ENCODE measurements around the gene SIGLEC15.
A peak's percentile ranks its signal among the peaks of the same experiment; 100 is the strongest.

The SIGLEC15 gene

DNA sequence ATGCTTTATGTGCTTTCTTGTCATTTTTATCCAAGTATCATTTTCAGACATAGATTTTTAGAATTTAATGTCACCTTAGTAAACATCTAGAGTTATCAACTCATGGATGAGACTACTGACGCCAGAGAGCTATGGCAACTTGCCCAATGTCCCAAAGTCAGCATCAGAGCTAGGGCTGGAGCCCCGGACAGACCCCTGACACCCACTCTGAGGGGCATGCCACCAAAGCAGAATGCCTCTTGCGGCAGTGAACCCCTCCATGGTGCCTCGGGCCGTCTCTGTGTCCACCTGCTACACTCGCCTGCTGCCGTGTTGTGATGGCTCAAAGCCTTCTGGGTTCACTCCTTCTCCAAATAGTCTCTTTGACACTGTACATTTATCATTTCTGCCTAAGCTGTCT, 5.4 kb downstream of the SIGLEC15 start:
- TF ChIP-seq, protein P1, sequence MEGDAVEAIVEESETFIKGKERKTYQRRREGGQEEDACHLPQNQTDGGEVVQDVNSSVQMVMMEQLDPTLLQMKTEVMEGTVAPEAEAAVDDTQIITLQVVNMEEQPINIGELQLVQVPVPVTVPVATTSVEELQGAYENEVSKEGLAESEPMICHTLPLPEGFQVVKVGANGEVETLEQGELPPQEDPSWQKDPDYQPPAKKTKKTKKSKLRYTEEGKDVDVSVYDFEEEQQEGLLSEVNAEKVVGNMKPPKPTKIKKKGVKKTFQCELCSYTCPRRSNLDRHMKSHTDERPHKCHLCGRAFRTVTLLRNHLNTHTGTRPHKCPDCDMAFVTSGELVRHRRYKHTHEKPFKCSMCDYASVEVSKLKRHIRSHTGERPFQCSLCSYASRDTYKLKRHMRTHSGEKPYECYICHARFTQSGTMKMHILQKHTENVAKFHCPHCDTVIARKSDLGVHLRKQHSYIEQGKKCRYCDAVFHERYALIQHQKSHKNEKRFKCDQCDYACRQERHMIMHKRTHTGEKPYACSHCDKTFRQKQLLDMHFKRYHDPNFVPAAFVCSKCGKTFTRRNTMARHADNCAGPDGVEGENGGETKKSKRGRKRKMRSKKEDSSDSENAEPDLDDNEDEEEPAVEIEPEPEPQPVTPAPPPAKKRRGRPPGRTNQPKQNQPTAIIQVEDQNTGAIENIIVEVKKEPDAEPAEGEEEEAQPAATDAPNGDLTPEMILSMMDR (IDR thresholded peaks at IDR 0.05; ENCODE audit: low read depth, low read length, missing control alignments) = no peak
- H3K4me3 ChIP-seq (ENCODE audit: low read depth, low read length) = no peak overlapping the region
- no peak for DNase-seq (ENCODE audit: low read depth)

DNA sequence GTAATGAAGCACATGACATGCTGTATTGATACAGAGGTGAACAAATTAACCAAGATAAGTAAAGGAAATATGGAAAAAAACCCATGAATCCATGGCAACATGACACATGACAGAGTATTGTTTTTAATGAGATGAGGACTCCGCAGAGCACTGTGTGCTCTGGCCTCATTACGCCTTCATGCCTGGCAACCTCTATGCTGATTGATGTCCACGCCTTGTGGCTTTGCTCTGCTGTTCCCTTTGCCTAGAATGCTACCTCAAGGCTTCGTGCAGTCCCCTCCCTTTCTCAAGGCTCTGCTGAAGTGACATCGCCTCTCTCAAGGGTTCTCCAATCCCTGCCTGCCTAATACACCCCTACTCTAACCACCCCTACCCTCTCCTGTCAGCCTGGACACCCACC, 8.4 kb downstream of the SIGLEC15 start:
- no peak for DNase-seq (ENCODE audit: low read depth)
- TF ChIP-seq, protein P1 (IDR thresholded peaks at IDR 0.05; ENCODE audit: low read depth, low read length, missing control alignments) = no peak
- no peak overlapping the region for H3K4me3 ChIP-seq (ENCODE audit: low read depth, low read length)

- no peak for DNase-seq (ENCODE audit: low read depth)
- TF ChIP-seq, protein P1 (IDR thresholded peaks at IDR 0.05; ENCODE audit: low read depth, low read length, missing control alignments) = no peak
- H3K4me3 ChIP-seq (ENCODE audit: low read depth, low read length) = no peak overlapping the region
Measured at GRCh38 chr18:45834306-45834705, 8.8 kb downstream of the SIGLEC15 start.

GRCh38 chr18:45835057-45835636, 9.7 kb downstream of the SIGLEC15 start:
- no peak for DNase-seq (ENCODE audit: low read depth)
- no peak overlapping the region for H3K4me3 ChIP-seq (ENCODE audit: low read depth, low read length)
- TF ChIP-seq, protein P1 (IDR thresholded peaks at IDR 0.05; ENCODE audit: low read depth, low read length, missing control alignments) = no peak

GRCh38 chr18:45836242-45837205, 11.0 kb downstream of the SIGLEC15 start:
- H3K4me3 ChIP-seq (ENCODE audit: low read depth, low read length) = no peak overlapping the region
- TF ChIP-seq, protein P1 (IDR thresholded peaks at IDR 0.05; ENCODE audit: low read depth, low read length, missing control alignments) = no peak
- no peak for DNase-seq (ENCODE audit: low read depth)

DNA sequence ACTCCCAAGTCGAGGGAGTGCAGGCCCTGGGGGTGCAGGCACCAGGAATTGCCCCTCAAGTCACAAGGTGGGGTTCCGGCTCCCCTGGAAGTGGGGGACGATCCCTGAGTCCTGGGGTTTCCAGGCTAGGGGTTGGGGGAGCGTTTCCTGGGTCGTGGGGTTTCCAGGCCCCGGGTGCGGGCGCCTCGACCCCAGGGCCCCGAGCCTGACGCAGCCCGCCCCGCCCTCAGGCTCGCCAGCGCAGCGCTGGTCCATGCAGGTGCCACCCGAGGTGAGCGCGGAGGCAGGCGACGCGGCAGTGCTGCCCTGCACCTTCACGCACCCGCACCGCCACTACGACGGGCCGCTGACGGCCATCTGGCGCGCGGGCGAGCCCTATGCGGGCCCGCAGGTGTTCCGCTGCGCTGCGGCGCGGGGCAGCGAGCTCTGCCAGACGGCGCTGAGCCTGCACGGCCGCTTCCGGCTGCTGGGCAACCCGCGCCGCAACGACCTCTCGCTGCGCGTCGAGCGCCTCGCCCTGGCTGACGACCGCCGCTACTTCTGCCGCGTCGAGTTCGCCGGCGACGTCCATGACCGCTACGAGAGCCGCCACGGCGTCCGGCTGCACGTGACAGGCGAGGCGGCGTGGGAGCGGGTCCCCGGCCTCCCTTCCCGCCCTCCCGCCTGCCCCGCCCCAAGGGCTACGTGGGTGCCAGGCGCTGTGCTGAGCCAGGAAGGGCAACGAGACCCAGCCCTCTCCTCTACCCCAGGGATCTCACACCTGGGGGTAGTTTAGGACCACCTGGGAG, 12.0 kb downstream of the SIGLEC15 start:
- TF ChIP-seq, protein P1 (IDR thresholded peaks at IDR 0.05; ENCODE audit: low read depth, low read length, missing control alignments) = peak; percentile 2
- no peak overlapping the region for H3K4me3 ChIP-seq (ENCODE audit: low read depth, low read length)
- DNase-seq (ENCODE audit: low read depth) = no peak
